GM12878 (cell line): ENCODE results near the gene POU2AF2.

Experiments
- BMI1 ChIP-seq: fragments of 450-650 bp; IDR thresholded peaks from 2 replicates; pipeline ENCODE4 v1.6.1; 2016; ENCODE audit warnings: mild to moderate bottlenecking, moderate library complexity, borderline replicate concordance
- CBX5 ChIP-seq: sonication (generic); IDR thresholded peaks from 2 replicates; pipeline ENCODE4 v1.6.1; 2016; ENCODE audit warnings: low read depth, moderate library complexity, mild to moderate bottlenecking, inconsistent platforms
- CHD2 ChIP-seq: IDR thresholded peaks from 2 replicates; pipeline ENCODE4 v1.6.1; 2011; ENCODE audit warnings: low read depth, low read length, improper control_type of control experiment, borderline replicate concordance
- DPF2 ChIP-seq: fragments of 450-650 bp; IDR thresholded peaks from 2 replicates; pipeline ENCODE4 v1.6.1; 2017; ENCODE audit warnings: mild to moderate bottlenecking
- E4F1 ChIP-seq: fragments of 450-650 bp; IDR thresholded peaks from 2 replicates; pipeline ENCODE4 v1.6.1; 2018; ENCODE audit warnings: borderline replicate concordance, mild to moderate bottlenecking; ENCODE audit not compliant: partially characterized antibody
- GABPA ChIP-seq: IDR thresholded peaks from 2 replicates; pipeline ENCODE4 v1.6.1; 2014; ENCODE audit warnings: antibody characterized with exemption, low read depth, mild to moderate bottlenecking, inconsistent platforms
- LARP7 ChIP-seq: fragments of 450-650 bp; IDR thresholded peaks from 2 replicates; pipeline ENCODE4 v1.6.1; 2017; ENCODE audit warnings: mild to moderate bottlenecking
- POLR2A ChIP-seq: IDR thresholded peaks from 2 replicates; pipeline ENCODE4 v1.6.1; 2011; ENCODE audit warnings: low read depth, mild to moderate bottlenecking, low read length
- POU2F2 ChIP-seq: IDR thresholded peaks from 3 replicates; pipeline ENCODE4 v1.6.1; 2011; ENCODE audit warnings: low read depth, mild to moderate bottlenecking, low read length, borderline replicate concordance
- SPI1 ChIP-seq: IDR thresholded peaks from 2 replicates; pipeline ENCODE4 v1.6.1; 2011; ENCODE audit warnings: low read depth, mild to moderate bottlenecking, low read length, moderate library complexity, borderline replicate concordance; ENCODE audit not compliant: insufficient read depth
- TAF1 ChIP-seq: IDR thresholded peaks from 2 replicates; pipeline ENCODE4 v1.6.1; 2011; ENCODE audit warnings: mild to moderate bottlenecking, low read depth, low read length, borderline replicate concordance
- YY1 ChIP-seq: IDR thresholded peaks from 2 replicates; pipeline ENCODE4 v1.6.1; 2011; ENCODE audit warnings: low read depth, mild to moderate bottlenecking, low read length
- TF ChIP-seq, protein P1 (sequence below), 3 experiments: IDR thresholded peaks in 2 of 3; conservative IDR thresholded peaks in 1 of 3; 2 replicates each; pipeline ENCODE4 v1.5.1; 2011; ENCODE audit warnings: low read depth in 3 of 3, low read length in 3 of 3, mild to moderate bottlenecking in 3 of 3, control low read depth in 2 of 3, moderate library complexity in 2 of 3, inconsistent platforms in 1 of 3, mixed read lengths in 1 of 3; ENCODE audit not compliant: control insufficient read depth in 2 of 3, insufficient read depth in 1 of 3; ENCODE audit errors: extremely low read depth in 1 of 3

- TF ChIP-seq, protein P1, sequence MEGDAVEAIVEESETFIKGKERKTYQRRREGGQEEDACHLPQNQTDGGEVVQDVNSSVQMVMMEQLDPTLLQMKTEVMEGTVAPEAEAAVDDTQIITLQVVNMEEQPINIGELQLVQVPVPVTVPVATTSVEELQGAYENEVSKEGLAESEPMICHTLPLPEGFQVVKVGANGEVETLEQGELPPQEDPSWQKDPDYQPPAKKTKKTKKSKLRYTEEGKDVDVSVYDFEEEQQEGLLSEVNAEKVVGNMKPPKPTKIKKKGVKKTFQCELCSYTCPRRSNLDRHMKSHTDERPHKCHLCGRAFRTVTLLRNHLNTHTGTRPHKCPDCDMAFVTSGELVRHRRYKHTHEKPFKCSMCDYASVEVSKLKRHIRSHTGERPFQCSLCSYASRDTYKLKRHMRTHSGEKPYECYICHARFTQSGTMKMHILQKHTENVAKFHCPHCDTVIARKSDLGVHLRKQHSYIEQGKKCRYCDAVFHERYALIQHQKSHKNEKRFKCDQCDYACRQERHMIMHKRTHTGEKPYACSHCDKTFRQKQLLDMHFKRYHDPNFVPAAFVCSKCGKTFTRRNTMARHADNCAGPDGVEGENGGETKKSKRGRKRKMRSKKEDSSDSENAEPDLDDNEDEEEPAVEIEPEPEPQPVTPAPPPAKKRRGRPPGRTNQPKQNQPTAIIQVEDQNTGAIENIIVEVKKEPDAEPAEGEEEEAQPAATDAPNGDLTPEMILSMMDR (IDR thresholded peaks at IDR 0.05 in 2 of 3, conservative IDR thresholded peaks at IDR 0.05 in 1 of 3; ENCODE audit: control insufficient read depth in 2 of 3, extremely low read depth in 1 of 3, insufficient read depth in 1 of 3, low read depth in 3 of 3, low read length in 3 of 3): no peak
- no peak for TF ChIP-seq CHD2
- no peak for TF ChIP-seq BMI1
- TF ChIP-seq SPI1: no peak
- no peak for TF ChIP-seq POLR2A
- no peak for TF ChIP-seq LARP7
- no peak for TF ChIP-seq TAF1
- no peak for TF ChIP-seq POU2F2
- TF ChIP-seq GABPA: no peak
- no peak for TF ChIP-seq DPF2
- no peak for TF ChIP-seq YY1
- TF ChIP-seq E4F1: no peak
- no peak for TF ChIP-seq CBX5
Observed at GRCh38 chr11:111306321-111306720, 60.8 kb downstream of the POU2AF2 start.
